Activated T-helper 9 cell treated with anti-CD3 and anti-CD28 coated beads, Interleukin-2, amount 50 U/mL, for 16 hours (primary cell): ENCODE data around the gene ADCY5.

ENCODE experiments used
- DNase-seq: peaks from one replicate; pipeline ENCODE4 v3.0.0-alpha.2; 2020; ENCODE audit warnings: low read depth

ADCY5 gene

GRCh38 chr3:123385981-123386380 is 62.9 kb downstream of the ADCY5 start:
- DNase-seq: no peak

GRCh38 chr3:123385499-123385898 is 63.4 kb downstream of the ADCY5 start:
- no peak for DNase-seq

GRCh38 chr3:123385001-123385401 is 63.9 kb downstream of the ADCY5 start:
- no peak for DNase-seq

GRCh38 chr3:123384256-123384655 is 64.6 kb downstream of the ADCY5 start:
- DNase-seq: no peak

GRCh38 chr3:123383091-123384053 is 65.5 kb downstream of the ADCY5 start:
- DNase-seq: no peak

- DNase-seq: no peak
Measured at GRCh38 chr3:123380261-123380660, 68.6 kb downstream of the ADCY5 start.

- DNase-seq: no peak
Measured at GRCh38 chr3:123379041-123379830, 69.7 kb downstream of the ADCY5 start.

GRCh38 chr3:123378409-123378915 is 70.4 kb downstream of the ADCY5 start:
- DNase-seq: no peak

- DNase-seq: no peak
Measured at GRCh38 chr3:123377243-123377740, 71.6 kb downstream of the ADCY5 start.

GRCh38 chr3:123376451-123377242 is 72.2 kb downstream of the ADCY5 start:
- no peak for DNase-seq

- no peak for DNase-seq
Measured at GRCh38 chr3:123375014-123375940, 73.6 kb downstream of the ADCY5 start.

GRCh38 chr3:123374016-123374415 is 74.9 kb downstream of the ADCY5 start:
- no peak for DNase-seq

- DNase-seq: no peak
Measured at GRCh38 chr3:123373474-123373987, 75.4 kb downstream of the ADCY5 start.

- DNase-seq: no peak
Measured at GRCh38 chr3:123372686-123373473, 76.0 kb downstream of the ADCY5 start.

GRCh38 chr3:123371859-123372685 is 76.8 kb downstream of the ADCY5 start:
- no peak for DNase-seq

GRCh38 chr3:123371426-123371825 is 77.5 kb downstream of the ADCY5 start:
- DNase-seq: no peak

- no peak for DNase-seq
Measured at GRCh38 chr3:123370819-123371218, 78.1 kb downstream of the ADCY5 start.

- DNase-seq: no peak
Measured at GRCh38 chr3:123369085-123369484, 79.8 kb downstream of the ADCY5 start.
